PFSK-1 (cell line): Measurements from ENCODE around the gene SMTNL1.

Source experiments
- FOXP2 ChIP-seq: optimal IDR thresholded peaks from 2 replicates; pipeline ENCODE3; 2011; ENCODE audit warnings: borderline replicate concordance, control low read depth, inconsistent platforms; ENCODE audit not compliant: insufficient read depth; ENCODE audit errors: extremely low read length, extremely low read depth
- POLR2AphosphoS5 ChIP-seq: IDR thresholded peaks from 2 replicates; pipeline ENCODE4 v1.6.1; 2012; ENCODE audit warnings: low read depth, mild to moderate bottlenecking, control low read depth, low read length, moderate library complexity
- TAF1 ChIP-seq: IDR thresholded peaks from 2 replicates; pipeline ENCODE4 v1.6.1; 2012; ENCODE audit warnings: low read length, control low read depth, borderline replicate concordance; ENCODE audit not compliant: insufficient read depth

- no peak for TF ChIP-seq POLR2AphosphoS5
- no peak for TF ChIP-seq FOXP2
- no peak for TF ChIP-seq TAF1
Measured at GRCh38 chr11:57496109-57496820, 41.1 kb upstream of the SMTNL1 start.
